Skeletal muscle tissue (tissue), 4 donors: ENCODE data around the gene OR52B6. TPM values are rescaled to one million over a fixed set of nuclear protein-coding genes. Genes with fewer than 3 reads are reported as not detected.

Source experiments
- H3K27ac ChIP-seq: one replicate; pipeline ENCODE4 v1.7.0; 2013; ENCODE audit warnings: mild to moderate bottlenecking, low read depth, low read length, inconsistent platforms
- H3K27me3 ChIP-seq, 3 donors: one replicate each; pipeline ENCODE4 v1.7.0; 2013; ENCODE audit warnings: low read length in 3 of 3; ENCODE audit not compliant: control insufficient read depth in 3 of 3, insufficient read depth in 3 of 3
- H3K36me3 ChIP-seq, 3 donors: one replicate each; pipeline ENCODE4 v1.7.0; 2013; ENCODE audit warnings: low read length in 3 of 3; ENCODE audit not compliant: control insufficient read depth in 3 of 3, insufficient read depth in 3 of 3
- H3K4me1 ChIP-seq, 3 donors: one replicate each; pipeline ENCODE4 v1.7.0; 2013; ENCODE audit warnings: low read length in 3 of 3, mild to moderate bottlenecking in 3 of 3; ENCODE audit not compliant: control insufficient read depth in 3 of 3, insufficient read depth in 3 of 3
- H3K4me3 ChIP-seq, 3 donors: one replicate each; pipeline ENCODE4 v1.7.0; 2013; ENCODE audit warnings: low read length in 3 of 3
- H3K9ac ChIP-seq, 3 donors: one replicate each; pipeline ENCODE4 v1.7.0; 2013; ENCODE audit warnings: low read length in 3 of 3, mild to moderate bottlenecking in 3 of 3, moderate library complexity in 2 of 3, low read depth in 1 of 3
- H3K9me3 ChIP-seq, 3 donors: one replicate each; pipeline ENCODE4 v1.7.0; 2013; ENCODE audit warnings: low read length in 3 of 3; ENCODE audit not compliant: control insufficient read depth in 3 of 3
- total RNA-seq: library from RNA; depleted of rRNA; stranded (reverse); fragments of >200 nt; gene quantifications from one replicate; pipeline ENCODE4 v1.2.3, GENCODE V29; 2014
- donor health status: Osteomylitis.

OR52B6 gene
- total RNA-seq, result not detected

- Histone ChIP-seq H3K9me3 (no peaks in the 10 kb centered on the region), H3K9ac (no peak within 1 kb of the TSS), H3K27me3 (no peaks in the 10 kb centered on the region), H3K4me3 (no peak within 1 kb of the TSS), H3K27ac (no peak within 1 kb of the TSS), H3K36me3 (no peaks in the 10 kb centered on the region), H3K4me1 (no peaks in the 10 kb centered on the region)
Measured at GRCh38 chr11:5580577-5580976, at the start of gene OR52B6. Gene OR52B6, plus strand, starts transcription at chr11:5580877. Its CDS starts 0 bp downstream, at chr11:5580877.

- Histone ChIP-seq H3K9me3 (no peaks in the 10 kb centered on the region), H3K27ac (no peak overlapping the region), H3K4me1 (no peaks in the 10 kb centered on the region), H3K9ac (no peak overlapping the region), H3K4me3 (no peak overlapping the region), H3K27me3 (no peaks in the 10 kb centered on the region), H3K36me3 (no peaks in the 10 kb centered on the region)
Measured at GRCh38 chr11:5531053-5531831, 49.4 kb upstream of the OR52B6 start.

GRCh38 chr11:5534046-5534445, 46.6 kb upstream of the OR52B6 start:
- Histone ChIP-seq H3K4me3 (no peak overlapping the region), H3K27ac (no peak overlapping the region), H3K36me3 (no peaks in the 10 kb centered on the region), H3K9ac (no peak overlapping the region), H3K9me3 (no peaks in the 10 kb centered on the region), H3K27me3 (no peaks in the 10 kb centered on the region), H3K4me1 (no peaks in the 10 kb centered on the region)

- Histone ChIP-seq H3K4me1 (no peaks in the 10 kb centered on the region), H3K4me3 (no peak overlapping the region), H3K36me3 (no peaks in the 10 kb centered on the region), H3K27ac (no peak overlapping the region), H3K9me3 (no peaks in the 10 kb centered on the region), H3K27me3 (no peaks in the 10 kb centered on the region), H3K9ac (no peak overlapping the region)
Measured at GRCh38 chr11:5536482-5536881, 44.2 kb upstream of the OR52B6 start.

GRCh38 chr11:5541427-5541826, 39.2 kb upstream of the OR52B6 start:
- no peak overlapping the region for H3K9ac ChIP-seq
- no peak overlapping the region for H3K27ac ChIP-seq
- H3K4me1 ChIP-seq, result no peaks in the 10 kb centered on the region

GRCh38 chr11:5546457-5546856, 34.2 kb upstream of the OR52B6 start:
- H3K27ac ChIP-seq, result no peak overlapping the region
- no peaks in the 10 kb centered on the region for H3K4me1 ChIP-seq
- no peaks in the 10 kb centered on the region for H3K9me3 ChIP-seq
- H3K4me3 ChIP-seq, result no peak overlapping the region
- H3K9ac ChIP-seq, result no peak overlapping the region
- H3K27me3 ChIP-seq, result no peaks in the 10 kb centered on the region
- H3K36me3 ChIP-seq, result no peaks in the 10 kb centered on the region

More at GRCh38 chr11:5541427-5541826, 39.2 kb upstream of the OR52B6 start:
- Histone ChIP-seq H3K9me3 (no peaks in the 10 kb centered on the region), H3K27me3 (no peaks in the 10 kb centered on the region), H3K4me3 (no peak overlapping the region), H3K36me3 (no peaks in the 10 kb centered on the region)

- Histone ChIP-seq H3K9me3 (no peaks in the 10 kb centered on the region), H3K36me3 (no peaks in the 10 kb centered on the region), H3K4me1 (no peaks in the 10 kb centered on the region), H3K4me3 (no peak overlapping the region), H3K27ac (no peak overlapping the region), H3K9ac (no peak overlapping the region), H3K27me3 (no peaks in the 10 kb centered on the region)
Measured at GRCh38 chr11:5547982-5548381, 32.7 kb upstream of the OR52B6 start.

- H3K27ac ChIP-seq, result no peak within 1 kb of the TSS
- H3K4me1 ChIP-seq, result no peaks in the 10 kb centered on the region
- no peaks in the 10 kb centered on the region for H3K27me3 ChIP-seq
- no peaks in the 10 kb centered on the region for H3K9me3 ChIP-seq
- H3K36me3 ChIP-seq, result no peaks in the 10 kb centered on the region
- H3K9ac ChIP-seq, result no peak within 1 kb of the TSS
- H3K4me3 ChIP-seq, result no peak within 1 kb of the TSS
Measured at GRCh38 chr11:5548440-5548839, 32.2 kb upstream of the OR52B6 start, which contains the start of gene OR52H1. Gene OR52H1, minus strand, starts transcription at chr11:5548540. Its CDS starts 3,035 bp downstream, at chr11:5545505.

- Histone ChIP-seq H3K27ac (no peak overlapping the region), H3K9me3 (no peaks in the 10 kb centered on the region), H3K4me1 (no peaks in the 10 kb centered on the region), H3K27me3 (no peaks in the 10 kb centered on the region), H3K36me3 (no peaks in the 10 kb centered on the region), H3K4me3 (no peak overlapping the region), H3K9ac (no peak overlapping the region)
Measured at GRCh38 chr11:5550440-5551095, 30.1 kb upstream of the OR52B6 start.

GRCh38 chr11:5553343-5553742, 27.3 kb upstream of the OR52B6 start:
- Histone ChIP-seq H3K27ac (no peak overlapping the region), H3K27me3 (no peaks in the 10 kb centered on the region), H3K9me3 (no peaks in the 10 kb centered on the region), H3K9ac (no peak overlapping the region), H3K36me3 (no peaks in the 10 kb centered on the region), H3K4me3 (no peak overlapping the region), H3K4me1 (no peaks in the 10 kb centered on the region)
